Smooth muscle cell (in vitro differentiated cells): ENCODE results near the gene OR13J1. TPM values are rescaled to one million over a fixed set of nuclear protein-coding genes. Genes with fewer than 3 reads are reported as not detected.

Experiments used
- DNase-seq: peaks from one replicate; lab custom pipeline; 2025; ENCODE audit not compliant: unreplicated experiment; lab: John Stamatoyannopoulos, UW
- H2AFZ ChIP-seq: fragments of 200-600 bp; sonication (generic); 2 replicates; pipeline ENCODE4 v1.6.0; 2016; ENCODE audit warnings: antibody characterized with exemption, low read depth, mild to moderate bottlenecking
- H3F3A ChIP-seq: fragments of 200-600 bp; sonication (generic); 2 replicates; pipeline ENCODE4 v1.6.0; 2017; ENCODE audit warnings: antibody characterized with exemption, low read depth
- H3K27ac ChIP-seq: fragments of 200-600 bp; sonication (generic); 2 replicates; pipeline ENCODE4 v1.5.1; 2016; ENCODE audit warnings: low read depth, mild to moderate bottlenecking
- H3K27me3 ChIP-seq: fragments of 200-600 bp; sonication (generic); 2 replicates; pipeline ENCODE4 v1.6.1; 2016; ENCODE audit warnings: low read depth, mild to moderate bottlenecking
- H3K36me3 ChIP-seq: fragments of 200-600 bp; sonication (generic); 2 replicates; pipeline ENCODE4 v1.5.1; 2016; ENCODE audit warnings: low read depth
- H3K4me1 ChIP-seq: fragments of 200-600 bp; sonication (generic); 2 replicates; pipeline ENCODE4 v1.5.1; 2016; ENCODE audit warnings: low read depth
- H3K4me2 ChIP-seq: fragments of 200-600 bp; sonication (generic); 2 replicates; pipeline ENCODE4 v1.6.0; 2016; ENCODE audit warnings: mild to moderate bottlenecking
- H3K4me3 ChIP-seq: fragments of 200-600 bp; sonication (generic); 2 replicates; pipeline ENCODE4 v1.5.1; 2016; ENCODE audit warnings: mild to moderate bottlenecking
- H3K79me2 ChIP-seq: fragments of 200-600 bp; sonication (generic); 2 replicates; pipeline ENCODE4 v1.6.0; 2016; ENCODE audit warnings: low read depth, mild to moderate bottlenecking
- H3K9ac ChIP-seq: fragments of 200-600 bp; sonication (generic); 2 replicates; pipeline ENCODE4 v1.6.0; 2016; ENCODE audit warnings: low read depth
- H3K9me3 ChIP-seq: fragments of 200-600 bp; sonication (generic); replicated peaks from 2 replicates; pipeline ENCODE4 v1.5.1; 2016; ENCODE audit warnings: low read depth
- H4K20me1 ChIP-seq: fragments of 200-600 bp; sonication (generic); 2 replicates; pipeline ENCODE4 v1.6.0; 2016; ENCODE audit warnings: low read depth
- WGBS: methylation state at CpG from one replicate; pipeline ENCODE4 v1.1.7; 2016; ENCODE audit warnings: low lambda C conversion rate; 5-methylcytosine and 5-hydroxymethylcytosine counted together
- polyA plus RNA-seq: library from polyadenylated mRNA; unstranded; fragments of >200 nt; fragmentation: Nextera tagmentation; extraction: Ambion mirVana; gene quantifications from 2 replicates; pipeline ENCODE4 v1.2.1, GENCODE V29; 2016
- total RNA-seq: library from RNA; depleted of rRNA; stranded (reverse); fragments of >200 nt; gene quantifications from 2 replicates; pipeline ENCODE4 v1.2.3, GENCODE V29; 2014
- TF ChIP-seq, protein P1 (sequence below): fragments of 200-600 bp; sonication (generic); IDR thresholded peaks from 2 replicates; pipeline ENCODE4 v1.5.1; 2017; ENCODE audit warnings: borderline replicate concordance, mild to moderate bottlenecking, antibody characterized with exemption; ENCODE audit not compliant: insufficient read depth, poor library complexity, severe bottlenecking

OR13J1 gene
- total and polyA plus RNA-seq, 2 experiments from 2014 or later: not detected

DNA sequence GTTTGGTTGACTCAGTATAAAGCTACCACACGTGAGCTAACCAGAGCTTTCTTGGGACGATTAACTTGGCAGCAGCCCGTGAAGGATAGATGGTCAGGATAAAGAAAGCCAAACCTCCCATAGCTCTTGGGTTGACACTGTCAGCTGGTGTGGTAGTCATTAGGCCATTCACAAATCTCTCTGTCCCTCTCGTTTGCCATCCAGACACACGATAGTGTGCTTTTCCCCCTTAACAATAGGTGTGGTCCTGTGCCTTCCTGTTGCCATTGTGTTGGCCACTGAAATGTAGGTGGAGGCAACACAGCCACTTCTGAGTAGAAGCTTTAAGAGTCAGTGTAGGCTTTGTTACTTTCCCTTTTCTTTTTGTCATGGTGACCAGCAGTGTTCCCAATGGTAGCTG is 11.7 kb downstream of the OR13J1 start:
- H3F3A ChIP-seq: no peaks in the 10 kb centered on the region
- no peak overlapping the region for H3K27ac ChIP-seq
- H2AFZ ChIP-seq: no peak overlapping the region
- WGBS: 93% methylated on average over 5 of the region's 5 CpGs
- no peaks in the 10 kb centered on the region for H3K36me3 ChIP-seq
- H3K9me3 ChIP-seq: no peaks in the 10 kb centered on the region
- peaks cover 11% of the 10 kb centered on the region for H3K27me3 ChIP-seq
- no peak overlapping the region for H3K4me3 ChIP-seq
- H3K9ac ChIP-seq: no peak overlapping the region
- no peaks in the 10 kb centered on the region for H4K20me1 ChIP-seq
- TF ChIP-seq, protein P1, sequence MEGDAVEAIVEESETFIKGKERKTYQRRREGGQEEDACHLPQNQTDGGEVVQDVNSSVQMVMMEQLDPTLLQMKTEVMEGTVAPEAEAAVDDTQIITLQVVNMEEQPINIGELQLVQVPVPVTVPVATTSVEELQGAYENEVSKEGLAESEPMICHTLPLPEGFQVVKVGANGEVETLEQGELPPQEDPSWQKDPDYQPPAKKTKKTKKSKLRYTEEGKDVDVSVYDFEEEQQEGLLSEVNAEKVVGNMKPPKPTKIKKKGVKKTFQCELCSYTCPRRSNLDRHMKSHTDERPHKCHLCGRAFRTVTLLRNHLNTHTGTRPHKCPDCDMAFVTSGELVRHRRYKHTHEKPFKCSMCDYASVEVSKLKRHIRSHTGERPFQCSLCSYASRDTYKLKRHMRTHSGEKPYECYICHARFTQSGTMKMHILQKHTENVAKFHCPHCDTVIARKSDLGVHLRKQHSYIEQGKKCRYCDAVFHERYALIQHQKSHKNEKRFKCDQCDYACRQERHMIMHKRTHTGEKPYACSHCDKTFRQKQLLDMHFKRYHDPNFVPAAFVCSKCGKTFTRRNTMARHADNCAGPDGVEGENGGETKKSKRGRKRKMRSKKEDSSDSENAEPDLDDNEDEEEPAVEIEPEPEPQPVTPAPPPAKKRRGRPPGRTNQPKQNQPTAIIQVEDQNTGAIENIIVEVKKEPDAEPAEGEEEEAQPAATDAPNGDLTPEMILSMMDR: no peak
- H3K79me2 ChIP-seq: no peaks in the 10 kb centered on the region
- no peak overlapping the region for H3K4me2 ChIP-seq
- no peak for DNase-seq
- no peaks in the 10 kb centered on the region for H3K4me1 ChIP-seq

DNA sequence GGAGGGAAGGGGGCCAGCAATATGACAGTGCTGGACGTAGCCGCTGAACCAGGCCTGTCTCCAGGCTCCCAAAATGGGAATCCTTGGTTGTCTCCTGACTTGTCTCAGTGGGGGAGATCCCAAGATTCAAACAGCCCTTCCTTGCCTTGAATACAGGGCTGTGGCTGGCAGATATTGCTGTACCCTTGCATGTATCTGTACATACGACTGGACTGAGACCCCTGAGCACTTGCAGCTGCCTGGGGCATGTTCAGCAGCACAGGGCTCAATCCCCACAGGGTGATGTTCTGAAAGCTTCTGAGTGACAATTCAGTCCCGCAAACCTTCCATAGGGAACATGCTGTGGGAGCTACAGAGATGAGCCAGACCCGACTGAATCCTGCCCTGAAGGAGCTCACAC is 13.3 kb downstream of the OR13J1 start:
- Histone ChIP-seq H3K4me3 (no peak overlapping the region), H3F3A (no peaks in the 10 kb centered on the region), H4K20me1 (no peaks in the 10 kb centered on the region), H3K4me1 (no peaks in the 10 kb centered on the region), H2AFZ (no peak overlapping the region), H3K9me3 (no peaks in the 10 kb centered on the region), H3K4me2 (no peak overlapping the region), H3K9ac (no peak overlapping the region), H3K27me3 (peaks cover 11% of the 10 kb centered on the region), H3K79me2 (no peaks in the 10 kb centered on the region), H3K27ac (no peak overlapping the region), H3K36me3 (no peaks in the 10 kb centered on the region)
- 87% methylated on average over 5 of the region's 5 CpGs for WGBS
- no peak for DNase-seq
- TF ChIP-seq, protein P1: no peak

DNA sequence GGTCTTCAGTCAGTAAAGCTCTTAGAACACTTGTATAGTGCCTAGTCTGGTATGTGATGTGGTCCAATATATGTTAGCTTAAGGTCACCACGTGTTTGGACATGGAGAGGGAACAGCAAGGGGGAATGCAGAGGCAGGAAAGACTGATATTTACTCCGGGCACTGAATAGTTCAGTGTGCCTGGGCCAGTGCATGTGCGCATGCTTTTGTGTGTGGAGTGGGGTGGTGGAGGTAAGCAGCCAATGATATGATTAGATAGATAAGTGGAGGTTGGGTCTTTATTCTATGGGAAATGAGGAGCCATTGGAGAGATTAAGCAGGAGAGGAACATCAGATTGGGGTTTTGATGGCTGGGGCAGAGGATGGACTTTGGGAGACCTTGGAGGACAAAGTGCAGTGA is 14.0 kb downstream of the OR13J1 start:
- 89% methylated on average over 3 of the region's 3 CpGs for WGBS
- Histone ChIP-seq H3K79me2 (no peaks in the 10 kb centered on the region), H3K4me2 (no peak overlapping the region), H3K9ac (no peak overlapping the region), H3K36me3 (no peaks in the 10 kb centered on the region), H3F3A (no peaks in the 10 kb centered on the region), H3K9me3 (no peaks in the 10 kb centered on the region), H4K20me1 (no peaks in the 10 kb centered on the region), H3K4me3 (no peak overlapping the region), H3K27me3 (peaks cover 8% of the 10 kb centered on the region), H3K27ac (no peak overlapping the region), H3K4me1 (no peaks in the 10 kb centered on the region), H2AFZ (no peak overlapping the region)
- no peak for DNase-seq
- TF ChIP-seq, protein P1: no peak

DNA sequence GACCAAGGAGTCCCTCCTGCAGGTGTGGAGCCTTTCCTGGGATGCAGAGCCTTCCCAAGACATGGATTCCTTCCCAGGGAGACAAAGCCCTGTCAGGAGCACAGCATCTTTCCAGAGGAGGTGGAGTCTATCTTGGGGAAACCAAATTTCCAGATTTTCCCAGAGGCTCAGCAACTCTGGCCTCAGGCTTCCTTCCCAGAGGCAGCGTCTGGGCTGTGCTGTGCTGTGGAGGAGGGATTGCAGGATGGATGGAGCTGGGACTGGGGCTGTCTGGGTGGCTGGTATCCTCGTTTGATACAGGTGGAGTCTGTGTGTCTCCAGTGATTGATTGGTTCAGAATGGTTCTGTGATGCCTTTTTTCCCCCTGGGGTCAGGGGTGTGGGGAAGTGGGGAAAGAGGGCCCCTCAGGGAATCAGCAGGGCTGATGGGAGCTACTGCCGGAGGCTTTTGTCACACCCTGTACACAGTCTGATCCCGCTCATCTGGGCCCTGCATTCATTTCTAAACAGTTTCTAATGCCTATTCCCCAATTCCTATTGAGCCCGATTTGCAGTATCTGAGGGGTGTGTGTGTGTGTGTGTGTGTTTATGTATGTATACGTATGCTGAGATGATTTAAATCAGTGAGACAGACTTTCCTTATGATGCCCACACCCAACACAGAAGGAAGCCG is 16.0 kb downstream of the OR13J1 start:
- TF ChIP-seq, protein P1: no peak
- H3K4me1 ChIP-seq: no peaks in the 10 kb centered on the region
- no peaks in the 10 kb centered on the region for H3K36me3 ChIP-seq
- DNase-seq: no peak
- H3F3A ChIP-seq: no peaks in the 10 kb centered on the region
- no peaks in the 10 kb centered on the region for H3K27me3 ChIP-seq
- no peak overlapping the region for H3K27ac ChIP-seq
- H3K79me2 ChIP-seq: no peaks in the 10 kb centered on the region
- 92% methylated on average over 7 of the region's 7 CpGs for WGBS
- H3K9ac ChIP-seq: no peak overlapping the region
- no peak overlapping the region for H3K4me2 ChIP-seq
- no peak overlapping the region for H2AFZ ChIP-seq
- no peak overlapping the region for H3K4me3 ChIP-seq
- H3K9me3 ChIP-seq: no peaks in the 10 kb centered on the region
- H4K20me1 ChIP-seq: no peaks in the 10 kb centered on the region
